Measurements from ENCODE around the gene ANGPTL3. TPM values are rescaled to one million over a fixed set of nuclear protein-coding genes. Genes with fewer than 3 reads are reported as not detected.

Gene ANGPTL3
- polyA plus RNA-seq, 1 experiment, result not detected

- H3K27me3 ChIP-seq (ENCODE audit: control insufficient read depth, insufficient read depth, low read length), result no peaks in the 10 kb centered on the region
- DNase-seq (ENCODE audit: low read depth), result no peak
- TF ChIP-seq CTCF (IDR thresholded peaks at IDR 0.05; ENCODE audit: insufficient read depth, low read depth, low read length), result no peak
- no peak overlapping the region for H3K4me3 ChIP-seq (ENCODE audit: low read depth, low read length)
- ChIA-PET CTCF (interaction anchor here (1.5 kb wide), 1 partner anchor 10 kb away, joined by 3 read pairs; no protein-coding TSS in a partner anchor), POLR2A (no interaction called here)
- H3K36me3 ChIP-seq (ENCODE audit: control insufficient read depth, insufficient read depth, low read length), result no peaks in the 10 kb centered on the region
Measured at GRCh38 chr1:62612770-62613169, 15.4 kb downstream of the ANGPTL3 start.

GRCh38 chr1:62613325-62613727 lies 16.0 kb downstream of the ANGPTL3 start:
- Histone ChIP-seq H3K27me3 (ENCODE audit: control insufficient read depth, insufficient read depth, low read length) (no peaks in the 10 kb centered on the region), H3K4me3 (ENCODE audit: low read depth, low read length) (no peak overlapping the region), H3K36me3 (ENCODE audit: control insufficient read depth, insufficient read depth, low read length) (no peaks in the 10 kb centered on the region)
- ChIA-PET CTCF (interaction anchor here (1.5 kb wide), 1 partner anchor 9 kb away, joined by 3 read pairs; no protein-coding TSS in a partner anchor), POLR2A (no interaction called here)
- no peak for DNase-seq (ENCODE audit: low read depth)
- TF ChIP-seq CTCF (IDR thresholded peaks at IDR 0.05; ENCODE audit: insufficient read depth, low read depth, low read length), result no peak

- Histone ChIP-seq H3K36me3 (ENCODE audit: control insufficient read depth, insufficient read depth, low read length) (no peaks in the 10 kb centered on the region), H3K27me3 (ENCODE audit: control insufficient read depth, insufficient read depth, low read length) (no peaks in the 10 kb centered on the region), H3K4me3 (ENCODE audit: low read depth, low read length) (no peak overlapping the region)
- no peak for DNase-seq (ENCODE audit: low read depth)
- ChIA-PET CTCF (interaction anchor here (0.8 to 1.5 kb wide), 3 partner anchors 9 to 83 kb away, joined by 3 read pairs; no protein-coding TSS in a partner anchor), POLR2A (no interaction called here)
- no peak for TF ChIP-seq CTCF (IDR thresholded peaks at IDR 0.05; ENCODE audit: insufficient read depth, low read depth, low read length)
Measured at GRCh38 chr1:62613890-62614289, 16.6 kb downstream of the ANGPTL3 start.

- ChIA-PET CTCF (interaction anchor here (1.3 kb wide), 1 partner anchor 8 kb away, joined by 3 read pairs; no protein-coding TSS in a partner anchor), POLR2A (interaction anchor here (0.9 kb wide), 1 partner anchor 55 kb away, joined by 4 read pairs; no protein-coding TSS in a partner anchor)
- H3K4me3 ChIP-seq (ENCODE audit: low read depth, low read length), result no peak overlapping the region
- no peaks in the 10 kb centered on the region for H3K27me3 ChIP-seq (ENCODE audit: control insufficient read depth, insufficient read depth, low read length)
- DNase-seq (ENCODE audit: low read depth), result peak; percentile 88
- TF ChIP-seq CTCF (IDR thresholded peaks at IDR 0.05; ENCODE audit: insufficient read depth, low read depth, low read length), result no peak
- no peaks in the 10 kb centered on the region; the same call in 1 of the 2 replicates for H3K36me3 ChIP-seq (ENCODE audit: control insufficient read depth, insufficient read depth, low read length)
Measured at GRCh38 chr1:62621907-62622306, 24.6 kb downstream of the ANGPTL3 start.

GRCh38 chr1:62625415-62625814 lies 28.1 kb downstream of the ANGPTL3 start:
- POLR2A ChIA-PET, result interaction anchor here (0.8 kb wide), 1 partner anchor 1000 kb away, joined by 13 read pairs; no protein-coding TSS in a partner anchor
- DNase-seq (ENCODE audit: low read depth), result no peak
- no peaks in the 10 kb centered on the region for H3K27me3 ChIP-seq (ENCODE audit: control insufficient read depth, insufficient read depth, low read length)
- H3K4me3 ChIP-seq (ENCODE audit: low read depth, low read length), result no peak overlapping the region
- CTCF ChIA-PET, result no interaction called here
- TF ChIP-seq CTCF (IDR thresholded peaks at IDR 0.05; ENCODE audit: insufficient read depth, low read depth, low read length), result no peak
- no peaks in the 10 kb centered on the region; the same call in 1 of the 2 replicates for H3K36me3 ChIP-seq (ENCODE audit: control insufficient read depth, insufficient read depth, low read length)

Data from BJ (cell line).